T1000 (cell line): ENCODE data around the gene MUC2.

Experiments
- DNase-seq: peaks from one replicate; lab custom pipeline; 2025; ENCODE audit warnings: mixed read lengths; lab: John Stamatoyannopoulos, UW

MUC2 gene

DNA sequence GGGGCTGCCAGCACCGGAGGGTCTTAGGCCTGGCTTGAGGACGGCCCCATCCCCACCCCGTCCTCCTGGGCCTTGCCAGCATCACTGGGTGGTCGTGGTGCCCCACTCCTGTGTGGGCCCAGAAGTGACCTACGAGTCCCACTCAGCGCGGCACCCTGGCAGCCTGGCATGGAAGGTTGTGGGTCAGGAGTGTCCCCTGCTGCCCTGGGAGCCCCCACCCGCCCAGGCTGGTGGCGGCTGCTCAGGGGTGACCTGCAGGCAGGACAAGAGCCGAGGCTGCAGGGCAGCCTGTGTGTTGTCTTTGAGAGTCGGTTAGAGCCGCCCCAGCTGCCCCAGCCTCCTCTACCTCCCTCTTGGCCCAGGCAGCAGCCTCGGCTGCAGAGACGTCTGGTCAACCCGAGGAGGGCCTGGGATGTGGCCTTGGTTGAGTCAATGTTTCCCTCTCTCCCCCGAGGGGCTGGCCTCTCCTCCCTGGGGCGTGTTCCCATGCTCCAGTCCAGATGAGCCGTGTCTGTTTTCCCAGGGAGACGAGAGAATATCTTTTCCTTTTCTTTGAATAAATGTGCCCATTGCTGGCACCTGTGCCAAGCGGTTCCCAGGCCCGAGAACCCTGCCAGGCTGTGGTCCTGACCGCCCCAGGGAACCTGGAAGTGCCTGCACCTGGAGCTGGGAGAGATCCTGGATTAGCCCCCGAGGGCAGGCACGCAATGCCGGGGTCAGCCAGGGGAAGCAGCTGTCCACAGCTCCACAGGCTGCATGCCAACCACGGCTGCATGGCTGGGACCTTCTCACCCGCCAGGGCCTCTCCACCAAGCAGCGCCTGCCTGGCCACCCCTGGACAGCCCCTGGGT is 47.4 kb downstream of the MUC2 start:
- no peak for DNase-seq

DNA sequence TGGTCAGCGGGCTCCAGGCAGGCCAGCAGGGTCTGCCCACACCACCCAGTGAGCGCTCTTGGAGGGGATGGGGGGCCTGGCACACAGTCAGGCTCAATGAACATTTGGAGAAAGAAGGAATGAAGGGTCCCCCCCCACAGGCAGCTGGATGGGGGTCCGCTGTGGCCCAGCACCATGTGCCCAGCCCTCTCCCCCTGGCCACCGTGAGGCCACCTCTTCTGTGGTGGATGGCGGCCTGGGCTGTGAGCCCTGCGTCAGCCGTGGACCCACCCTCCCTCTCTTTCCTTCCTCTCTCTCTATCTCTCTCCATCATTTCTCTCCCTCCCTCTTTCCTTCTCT is 48.0 kb downstream of the MUC2 start:
- no peak for DNase-seq

DNA sequence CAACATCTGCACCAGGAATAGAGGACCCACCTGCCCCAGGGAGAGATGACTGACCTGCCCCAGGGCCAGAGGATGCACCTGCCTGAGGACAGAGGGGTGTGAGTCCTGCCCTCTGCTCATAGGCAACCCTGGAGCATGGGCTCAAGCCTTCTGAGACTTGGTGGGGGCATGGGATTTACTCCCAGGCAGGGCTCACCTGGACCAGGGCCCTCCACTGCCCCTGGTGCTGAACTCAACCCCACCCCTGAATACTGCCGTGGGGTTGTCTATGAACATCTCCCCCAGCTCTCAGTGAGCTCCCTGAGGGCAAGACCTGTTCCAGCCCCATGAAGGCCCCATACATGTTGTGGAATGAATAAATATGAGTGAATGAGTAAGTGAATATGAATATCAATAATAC is 49.3 kb downstream of the MUC2 start:
- no peak for DNase-seq
